T-helper 1 cell treated with Interleukin-12 subunit alpha and Interleukin-12 subunit beta and Interleukin-4 antibody, amounts not matched to agents 30 μg/mL and 1 μg/mL, for 36 hours (primary cell): ENCODE results near the gene TMPRSS9.

ENCODE experiments used
- H3K27ac Mint-ChIP-seq: one replicate; pipeline ENCODE4 v1.8.0; 2021; ENCODE audit warnings: mild to moderate bottlenecking, mixed read lengths
- H3K27me3 Mint-ChIP-seq: one replicate; pipeline ENCODE4 v1.8.0; 2021; ENCODE audit warnings: low read depth, mixed read lengths
- H3K36me3 Mint-ChIP-seq: one replicate; pipeline ENCODE4 v1.8.0; 2021; ENCODE audit warnings: low read depth, mixed read lengths
- H3K4me1 Mint-ChIP-seq: one replicate; pipeline ENCODE4 v1.8.0; 2021; ENCODE audit warnings: low read depth, mixed read lengths
- H3K4me3 Mint-ChIP-seq: one replicate; pipeline ENCODE4 v1.8.0; 2021; ENCODE audit warnings: mild to moderate bottlenecking, moderate library complexity, mixed read lengths
- H3K9me3 Mint-ChIP-seq: one replicate; pipeline ENCODE4 v1.8.0; 2021; ENCODE audit warnings: mixed read lengths

TMPRSS9 gene

GRCh38 chr19:2357279-2358206 lies 2.5 kb upstream of the TMPRSS9 start:
- H3K4me1 Mint-ChIP-seq, result no peaks in the 10 kb centered on the region
- H3K36me3 Mint-ChIP-seq, result no peaks in the 10 kb centered on the region
- no peaks in the 10 kb centered on the region for H3K9me3 Mint-ChIP-seq
- no peak overlapping the region for H3K4me3 Mint-ChIP-seq
- H3K27ac Mint-ChIP-seq, result no peak overlapping the region
- H3K27me3 Mint-ChIP-seq, result peaks cover 6% of the 10 kb centered on the region

GRCh38 chr19:2358548-2359173 lies 1.4 kb upstream of the TMPRSS9 start:
- H3K9me3 Mint-ChIP-seq, result no peaks in the 10 kb centered on the region
- H3K27me3 Mint-ChIP-seq, result peaks cover 6% of the 10 kb centered on the region
- no peaks in the 10 kb centered on the region for H3K36me3 Mint-ChIP-seq
- H3K4me1 Mint-ChIP-seq, result no peaks in the 10 kb centered on the region
- no peak overlapping the region for H3K4me3 Mint-ChIP-seq
- H3K27ac Mint-ChIP-seq, result no peak overlapping the region

GRCh38 chr19:2360833-2361232 lies 768 bp downstream of the TMPRSS9 start:
- H3K4me3 Mint-ChIP-seq, result no peak overlapping the region
- peaks cover 6% of the 10 kb centered on the region for H3K27me3 Mint-ChIP-seq
- no peaks in the 10 kb centered on the region for H3K4me1 Mint-ChIP-seq
- H3K9me3 Mint-ChIP-seq, result no peaks in the 10 kb centered on the region
- H3K27ac Mint-ChIP-seq, result no peak overlapping the region
- no peaks in the 10 kb centered on the region for H3K36me3 Mint-ChIP-seq

- Mint-ChIP-seq H3K9me3 (no peaks in the 10 kb centered on the region), H3K4me3 (no peak overlapping the region), H3K36me3 (no peaks in the 10 kb centered on the region), H3K27ac (no peak overlapping the region), H3K27me3 (peaks cover 6% of the 10 kb centered on the region), H3K4me1 (no peaks in the 10 kb centered on the region)
Observed at GRCh38 chr19:2361246-2362045, 1.4 kb downstream of the TMPRSS9 start.

GRCh38 chr19:2362046-2362969 lies 2.2 kb downstream of the TMPRSS9 start:
- peaks cover 6% of the 10 kb centered on the region for H3K27me3 Mint-ChIP-seq
- no peak overlapping the region for H3K27ac Mint-ChIP-seq
- no peaks in the 10 kb centered on the region for H3K36me3 Mint-ChIP-seq
- no peaks in the 10 kb centered on the region for H3K4me1 Mint-ChIP-seq
- H3K9me3 Mint-ChIP-seq, result no peaks in the 10 kb centered on the region
- H3K4me3 Mint-ChIP-seq, result no peak overlapping the region

DNA sequence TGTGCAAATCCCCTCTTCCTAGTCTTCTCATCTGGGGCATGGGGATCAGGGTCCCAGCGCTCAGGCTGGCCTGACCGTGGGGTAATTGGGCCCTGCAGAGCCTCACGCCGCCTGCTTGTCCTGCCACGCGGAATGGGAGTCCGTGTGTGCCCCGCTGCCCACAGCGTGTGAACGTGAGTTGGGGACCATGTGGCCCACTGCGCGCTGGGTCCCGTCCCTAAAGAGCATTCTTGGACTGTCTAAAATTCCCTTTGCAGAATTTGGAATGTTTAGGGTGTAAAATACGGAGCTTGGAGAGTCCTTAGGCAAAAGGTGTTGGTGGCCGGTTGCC lies 2.9 kb downstream of the TMPRSS9 start:
- H3K4me1 Mint-ChIP-seq, result no peaks in the 10 kb centered on the region
- no peak overlapping the region for H3K4me3 Mint-ChIP-seq
- H3K9me3 Mint-ChIP-seq, result peaks cover under 1% of the 10 kb centered on the region
- no peaks in the 10 kb centered on the region for H3K36me3 Mint-ChIP-seq
- H3K27ac Mint-ChIP-seq, result no peak overlapping the region
- peaks cover 6% of the 10 kb centered on the region for H3K27me3 Mint-ChIP-seq

- Mint-ChIP-seq H3K36me3 (no peaks in the 10 kb centered on the region), H3K27ac (no peak overlapping the region), H3K27me3 (peaks cover 6% of the 10 kb centered on the region), H3K4me1 (no peaks in the 10 kb centered on the region), H3K9me3 (peaks cover 5% of the 10 kb centered on the region), H3K4me3 (no peak overlapping the region)
Observed at GRCh38 chr19:2363419-2363818, 3.4 kb downstream of the TMPRSS9 start.

GRCh38 chr19:2365201-2365970 lies 5.3 kb downstream of the TMPRSS9 start:
- Mint-ChIP-seq H3K27me3 (peaks cover 5% of the 10 kb centered on the region), H3K27ac (no peak overlapping the region), H3K36me3 (no peaks in the 10 kb centered on the region), H3K4me3 (no peak overlapping the region), H3K4me1 (no peaks in the 10 kb centered on the region), H3K9me3 (peaks cover 9% of the 10 kb centered on the region)

- Mint-ChIP-seq H3K36me3 (peaks cover 1% of the 10 kb centered on the region), H3K4me3 (no peak overlapping the region), H3K4me1 (no peaks in the 10 kb centered on the region), H3K9me3 (peaks cover 19% of the 10 kb centered on the region), H3K27ac (no peak overlapping the region), H3K27me3 (peaks cover 9% of the 10 kb centered on the region)
Observed at GRCh38 chr19:2371656-2372055, 11.6 kb downstream of the TMPRSS9 start.

- Mint-ChIP-seq H3K4me3 (no peak overlapping the region), H3K9me3 (peaks cover 19% of the 10 kb centered on the region), H3K4me1 (no peaks in the 10 kb centered on the region), H3K27ac (no peak overlapping the region), H3K27me3 (peaks cover 9% of the 10 kb centered on the region), H3K36me3 (peaks cover 1% of the 10 kb centered on the region)
Observed at GRCh38 chr19:2372076-2372612, 12.1 kb downstream of the TMPRSS9 start.

- H3K36me3 Mint-ChIP-seq, result peaks cover 1% of the 10 kb centered on the region
- H3K27ac Mint-ChIP-seq, result no peak overlapping the region
- no peaks in the 10 kb centered on the region for H3K4me1 Mint-ChIP-seq
- peaks cover 21% of the 10 kb centered on the region for H3K9me3 Mint-ChIP-seq
- no peak overlapping the region for H3K4me3 Mint-ChIP-seq
- H3K27me3 Mint-ChIP-seq, result peaks cover 9% of the 10 kb centered on the region
Observed at GRCh38 chr19:2374808-2375207, 14.7 kb downstream of the TMPRSS9 start.

DNA sequence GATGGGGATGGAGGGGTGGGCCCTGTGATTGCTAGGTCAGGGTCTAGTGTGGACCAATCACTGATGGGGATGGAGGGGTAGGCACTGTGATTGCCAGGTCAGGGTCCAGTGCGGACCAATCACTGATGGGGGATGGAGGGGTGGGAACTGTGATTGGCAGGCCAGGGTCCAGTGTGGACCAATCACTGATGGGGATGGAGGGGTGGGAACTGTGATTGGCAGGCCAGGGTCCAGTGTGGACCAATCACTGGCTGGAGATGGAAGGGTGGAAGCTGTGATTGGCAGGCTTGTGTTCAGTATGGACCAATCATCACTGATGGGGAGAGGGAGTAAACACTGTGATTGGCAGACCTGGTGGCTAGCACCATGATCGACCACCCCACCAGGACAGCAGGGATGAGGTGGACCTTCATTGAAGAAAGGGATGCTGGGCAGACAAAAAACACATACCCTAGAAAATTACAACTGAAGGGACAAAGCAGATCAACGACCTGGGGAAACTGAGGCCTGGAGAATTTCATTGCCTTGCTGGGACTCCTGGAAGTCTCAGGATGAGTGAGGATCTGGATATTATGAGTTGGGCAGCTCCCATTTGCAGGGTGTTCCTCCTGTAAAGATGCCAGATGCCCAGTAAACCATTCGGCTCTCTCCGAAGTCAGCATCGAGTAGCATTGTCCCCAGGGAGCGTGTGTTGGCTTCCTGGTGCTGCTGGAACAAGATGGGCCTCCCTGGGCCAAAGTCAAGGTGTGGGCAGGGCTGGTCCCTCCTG lies 15.5 kb downstream of the TMPRSS9 start:
- Mint-ChIP-seq H3K4me1 (no peaks in the 10 kb centered on the region), H3K27ac (no peak overlapping the region), H3K9me3 (peaks cover 24% of the 10 kb centered on the region), H3K4me3 (no peak overlapping the region), H3K36me3 (peaks cover 1% of the 10 kb centered on the region), H3K27me3 (peaks cover 9% of the 10 kb centered on the region)
